Activated T-helper 1 cell treated with anti-CD3 and anti-CD28 coated beads, Interleukin-12 subunit alpha, Interleukin-12 subunit beta, Interleukin-2, Interleukin-4 antibody, amounts not matched to agents 30 ng/mL and 10 ng/mL and 1 ng/mL, durations not matched to agents 14 hours and 24 hours and 36 hours (primary cell): Measurements from ENCODE around the gene PAFAH1B1. TPM values are rescaled to one million over a fixed set of nuclear protein-coding genes. Genes with fewer than 3 reads are reported as not detected.
"Not testable (repeated sequence)": the region's sequence is repeated elsewhere in the genome, so short reads cannot be mapped to it uniquely, and the experiment has no call there.

Experiments used
- DNase-seq: peaks from one replicate; pipeline ENCODE4 v3.0.0; 2021; ENCODE audit warnings: low spot score
- H3K27ac Mint-ChIP-seq: one replicate; pipeline ENCODE4 v1.8.0; 2021; ENCODE audit warnings: mild to moderate bottlenecking, mixed read lengths
- H3K27me3 Mint-ChIP-seq: one replicate; pipeline ENCODE4 v1.8.0; 2022; ENCODE audit warnings: mild to moderate bottlenecking, moderate library complexity, mixed read lengths; ENCODE audit not compliant: insufficient read depth
- H3K36me3 Mint-ChIP-seq: one replicate; pipeline ENCODE4 v1.8.0; 2021; ENCODE audit warnings: low read depth, mixed read lengths
- H3K4me1 Mint-ChIP-seq: one replicate; pipeline ENCODE4 v1.8.0; 2021; ENCODE audit warnings: low read depth, mixed read lengths
- H3K4me3 Mint-ChIP-seq: one replicate; pipeline ENCODE4 v1.8.0; 2021; ENCODE audit warnings: mild to moderate bottlenecking, moderate library complexity, mixed read lengths
- H3K9me3 Mint-ChIP-seq: one replicate; pipeline ENCODE4 v1.8.0; 2021; ENCODE audit warnings: mixed read lengths
- intact Hi-C: fragments of 100-400 bp; cut with micrococcal nuclease; formaldehyde crosslinking; loops from one replicate; pipeline ENCODE4 v1.15.1; 2024
- total RNA-seq: library from RNA; stranded (reverse); gene quantifications from 2 replicates; pipeline ENCODE4 v1.2.3, GENCODE V29; 2022

PAFAH1B1 gene
- total RNA-seq, 1 donor from 2014 or later, result 167 TPM

DNA sequence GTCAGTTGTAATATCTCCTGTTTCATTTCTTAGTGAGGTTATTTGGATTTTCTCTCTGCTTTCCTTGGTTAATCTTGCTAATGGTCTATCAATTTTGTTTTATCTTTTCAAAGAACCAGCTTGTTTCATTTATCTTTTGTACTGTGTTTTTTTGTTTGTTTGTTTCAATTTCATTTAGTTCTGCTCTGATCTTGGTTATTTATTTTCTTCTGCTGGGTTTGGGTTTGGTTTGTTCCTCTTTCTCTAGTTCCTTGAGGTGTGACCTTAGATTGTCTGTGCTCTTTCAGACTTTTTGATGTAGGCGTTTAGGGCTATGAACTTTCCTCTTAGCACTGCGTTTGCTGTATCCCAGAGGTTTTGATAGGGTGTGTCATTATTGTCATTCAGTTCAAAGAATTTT is 35.5 kb downstream of the PAFAH1B1 start:
- DNase-seq, H3K27me3 Mint-ChIP-seq, H3K27ac Mint-ChIP-seq, H3K9me3 Mint-ChIP-seq, H3K4me3 Mint-ChIP-seq, intact Hi-C loops: not testable (repeated sequence)
- Mint-ChIP-seq H3K4me1 (peaks cover 48% of the 10 kb centered on the region), H3K36me3 (peaks cover 13% of the 10 kb centered on the region)

- Mint-ChIP-seq H3K27ac (no peak overlapping the region), H3K9me3 (peaks cover 4% of the 10 kb centered on the region), H3K36me3 (peaks cover 16% of the 10 kb centered on the region), H3K4me3 (no peak overlapping the region), H3K27me3 (no peaks in the 10 kb centered on the region), H3K4me1 (peaks cover 56% of the 10 kb centered on the region)
- intact Hi-C loops, result no loop called here
- DNase-seq, result no peak
These were observed 37.8 kb downstream of the PAFAH1B1 start for GRCh38 chr17:2631211-2631610.

GRCh38 chr17:2634361-2634960 is 41.0 kb downstream of the PAFAH1B1 start:
- Mint-ChIP-seq H3K4me1 (peaks cover 39% of the 10 kb centered on the region), H3K9me3 (no peaks in the 10 kb centered on the region), H3K4me3 (no peak overlapping the region), H3K36me3 (peaks cover 18% of the 10 kb centered on the region), H3K27me3 (no peaks in the 10 kb centered on the region), H3K27ac (no peak overlapping the region)
- intact Hi-C loops, result no loop called here
- DNase-seq, result no peak

DNA sequence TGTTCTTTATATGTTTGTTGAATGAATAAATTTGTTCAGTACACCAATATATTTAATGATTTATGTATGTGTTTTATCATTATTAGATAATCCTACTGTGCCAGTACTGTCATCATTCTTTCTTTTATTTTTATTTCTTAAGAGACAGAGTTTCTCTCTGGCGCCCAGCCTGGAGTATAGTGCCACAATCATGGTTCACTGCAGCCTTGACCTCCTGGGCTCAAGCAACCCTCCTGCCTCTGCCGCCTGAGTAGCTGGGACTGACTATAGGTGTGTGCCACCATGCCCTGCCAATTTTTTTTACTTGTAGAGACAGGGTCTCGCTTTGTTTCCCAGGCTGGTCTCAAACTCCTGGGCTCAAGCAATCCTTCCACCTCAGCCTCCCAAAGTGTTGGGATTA is 41.8 kb downstream of the PAFAH1B1 start:
- Mint-ChIP-seq H3K4me3 (no peak overlapping the region), H3K27me3 (no peaks in the 10 kb centered on the region), H3K27ac (no peak overlapping the region), H3K9me3 (no peaks in the 10 kb centered on the region), H3K4me1 (peaks cover 31% of the 10 kb centered on the region), H3K36me3 (peaks cover 17% of the 10 kb centered on the region)
- no peak for DNase-seq
- intact Hi-C loops, result no loop called here

DNA sequence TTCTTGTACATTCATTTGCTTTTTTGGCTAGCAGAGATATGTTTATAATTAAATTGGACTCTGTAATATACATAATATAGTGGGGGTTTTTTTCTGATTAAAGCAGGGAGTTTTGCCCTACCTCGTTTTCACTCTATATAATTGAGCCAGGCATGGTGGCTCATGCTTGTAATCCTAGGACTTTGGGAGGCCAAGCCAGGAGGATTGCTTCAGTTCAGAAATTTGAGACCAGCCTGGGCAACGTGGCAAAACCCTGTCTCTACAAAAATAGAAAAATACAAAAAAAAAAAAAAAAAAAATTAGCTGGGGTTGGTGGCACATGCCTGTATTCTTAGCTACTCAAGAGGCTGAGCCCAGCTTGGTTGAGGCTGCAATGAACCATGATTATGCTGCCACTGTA is 42.2 kb downstream of the PAFAH1B1 start:
- DNase-seq, result no peak
- Mint-ChIP-seq H3K27ac (no peak overlapping the region), H3K4me1 (peaks cover 27% of the 10 kb centered on the region), H3K36me3 (peaks cover 19% of the 10 kb centered on the region), H3K27me3 (no peaks in the 10 kb centered on the region), H3K9me3 (no peaks in the 10 kb centered on the region), H3K4me3 (no peak overlapping the region)
- intact Hi-C loops, result no loop called here

DNA sequence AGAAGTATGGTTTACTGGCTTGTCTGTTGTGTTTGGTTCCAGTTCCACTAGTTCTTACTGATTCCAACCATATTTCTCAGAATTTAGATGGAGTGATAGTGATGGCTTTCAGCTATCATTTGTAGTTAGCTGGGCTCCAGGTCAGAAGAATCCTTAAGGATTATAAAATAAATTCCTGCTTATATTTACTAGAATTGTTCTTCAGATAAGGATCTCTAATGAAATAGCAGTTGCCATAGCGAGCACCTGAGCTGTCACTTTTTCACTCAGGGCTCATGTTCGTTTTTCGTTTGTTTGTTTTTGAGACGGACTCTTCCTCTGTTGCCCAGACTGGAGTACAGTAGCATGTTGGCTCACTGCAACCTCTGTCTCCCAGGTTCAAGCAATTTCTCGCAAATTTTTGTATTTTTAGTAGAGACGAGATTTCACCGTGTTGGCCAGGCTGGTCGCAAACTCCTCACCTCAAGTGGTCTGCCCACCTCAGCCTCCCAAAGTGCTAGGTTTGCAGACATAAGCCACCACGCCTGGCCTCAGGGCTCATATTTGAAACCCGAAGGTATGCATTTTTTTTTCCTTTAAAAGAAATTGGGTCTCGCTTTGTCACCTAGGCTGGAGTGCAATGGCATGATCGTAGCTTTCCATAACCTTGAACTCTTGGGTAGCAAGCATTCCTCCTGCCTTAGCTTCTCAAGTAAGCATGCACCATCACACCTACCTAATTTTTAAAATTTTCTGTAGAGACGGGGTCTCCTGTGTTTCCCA is 42.9 kb downstream of the PAFAH1B1 start:
- peaks cover 23% of the 10 kb centered on the region for H3K36me3 Mint-ChIP-seq
- intact Hi-C loops, result no loop called here
- peaks cover 27% of the 10 kb centered on the region for H3K4me1 Mint-ChIP-seq
- no peak overlapping the region for H3K4me3 Mint-ChIP-seq
- no peaks in the 10 kb centered on the region for H3K9me3 Mint-ChIP-seq
- H3K27ac Mint-ChIP-seq, result no peak overlapping the region
- DNase-seq, result no peak
- no peaks in the 10 kb centered on the region for H3K27me3 Mint-ChIP-seq

DNA sequence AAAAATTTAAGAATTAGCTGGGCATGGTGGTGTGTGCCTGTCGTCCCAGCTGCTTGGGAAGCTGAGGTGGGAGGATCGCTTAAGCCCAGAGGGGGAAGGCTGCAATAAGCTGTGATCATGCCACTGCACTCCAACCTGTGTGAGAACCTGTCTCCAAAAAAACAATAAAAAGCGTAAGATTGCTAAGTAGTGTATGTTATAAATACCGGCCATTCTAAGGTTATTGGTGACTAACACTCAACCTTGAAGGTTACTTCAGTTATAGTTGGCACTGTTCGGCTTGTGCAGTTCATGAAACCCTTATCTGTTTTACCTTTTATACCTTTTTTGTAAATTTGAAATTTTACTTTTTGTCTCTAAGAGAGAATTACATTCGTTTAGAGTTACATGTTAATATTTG is 44.0 kb downstream of the PAFAH1B1 start:
- Mint-ChIP-seq H3K4me1 (peaks cover 27% of the 10 kb centered on the region), H3K36me3 (peaks cover 31% of the 10 kb centered on the region), H3K27ac (no peak overlapping the region)

GRCh38 chr17:2644971-2645370 is 51.5 kb downstream of the PAFAH1B1 start:
- peaks cover 35% of the 10 kb centered on the region for H3K36me3 Mint-ChIP-seq
- no peaks in the 10 kb centered on the region for H3K27me3 Mint-ChIP-seq
- no peak overlapping the region for H3K27ac Mint-ChIP-seq
- no peak overlapping the region for H3K4me3 Mint-ChIP-seq
- H3K4me1 Mint-ChIP-seq, result no peaks in the 10 kb centered on the region
- no peaks in the 10 kb centered on the region for H3K9me3 Mint-ChIP-seq
- DNase-seq, result no peak
- intact Hi-C loops, result no loop called here

More for the DNA sequence above, 44.0 kb downstream of the PAFAH1B1 start:
- Mint-ChIP-seq H3K9me3 (no peaks in the 10 kb centered on the region), H3K27me3 (no peaks in the 10 kb centered on the region), H3K4me3 (no peak overlapping the region)
- DNase-seq, result no peak
- intact Hi-C loops, result no loop called here

- DNase-seq, result no peak
- Mint-ChIP-seq H3K4me3 (no peak overlapping the region), H3K36me3 (peaks cover 32% of the 10 kb centered on the region), H3K27ac (no peak overlapping the region), H3K4me1 (no peaks in the 10 kb centered on the region), H3K27me3 (no peaks in the 10 kb centered on the region), H3K9me3 (peaks cover 4% of the 10 kb centered on the region)
- intact Hi-C loops, result no loop called here
These were observed 54.5 kb downstream of the PAFAH1B1 start for GRCh38 chr17:2647957-2648356.

DNA sequence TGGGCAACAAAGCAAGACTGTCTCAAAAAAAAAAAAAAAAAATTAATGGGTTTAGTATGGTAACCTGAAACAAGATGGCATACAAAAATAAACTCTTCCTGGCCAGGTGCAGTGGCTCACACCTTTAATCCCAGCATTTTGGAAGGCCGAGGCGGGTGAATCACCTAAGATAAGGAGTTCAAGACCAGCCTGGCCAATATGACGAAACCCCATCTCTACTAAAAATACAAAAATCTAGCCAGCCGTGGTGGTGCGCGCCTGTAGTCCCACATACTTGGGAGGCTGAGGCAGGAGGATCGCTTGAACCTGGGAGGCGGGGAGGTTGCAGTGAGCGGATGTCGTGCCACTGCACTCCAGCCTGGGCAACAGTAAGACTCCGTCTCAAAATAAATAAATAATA is 55.7 kb downstream of the PAFAH1B1 start:
- H3K27ac Mint-ChIP-seq, result no peak overlapping the region
- peaks cover 4% of the 10 kb centered on the region for H3K9me3 Mint-ChIP-seq
- intact Hi-C loops, result no loop called here
- no peak for DNase-seq
- no peaks in the 10 kb centered on the region for H3K4me1 Mint-ChIP-seq
- peaks cover 32% of the 10 kb centered on the region for H3K36me3 Mint-ChIP-seq
- no peak overlapping the region for H3K4me3 Mint-ChIP-seq
- H3K27me3 Mint-ChIP-seq, result no peaks in the 10 kb centered on the region

GRCh38 chr17:2652911-2653310 is 59.5 kb downstream of the PAFAH1B1 start:
- H3K27me3 Mint-ChIP-seq, DNase-seq, H3K4me1 Mint-ChIP-seq, H3K27ac Mint-ChIP-seq, H3K4me3 Mint-ChIP-seq, H3K9me3 Mint-ChIP-seq, intact Hi-C loops: not testable (repeated sequence)
- H3K36me3 Mint-ChIP-seq, result peaks cover 30% of the 10 kb centered on the region

- Mint-ChIP-seq H3K9me3 (peaks cover 3% of the 10 kb centered on the region), H3K4me3 (no peak overlapping the region), H3K4me1 (peaks cover 4% of the 10 kb centered on the region), H3K27me3 (no peaks in the 10 kb centered on the region), H3K36me3 (peaks cover 36% of the 10 kb centered on the region), H3K27ac (no peak overlapping the region)
- intact Hi-C loops, result no loop called here
- no peak for DNase-seq
These were observed 62.1 kb downstream of the PAFAH1B1 start for GRCh38 chr17:2655546-2655945.

DNA sequence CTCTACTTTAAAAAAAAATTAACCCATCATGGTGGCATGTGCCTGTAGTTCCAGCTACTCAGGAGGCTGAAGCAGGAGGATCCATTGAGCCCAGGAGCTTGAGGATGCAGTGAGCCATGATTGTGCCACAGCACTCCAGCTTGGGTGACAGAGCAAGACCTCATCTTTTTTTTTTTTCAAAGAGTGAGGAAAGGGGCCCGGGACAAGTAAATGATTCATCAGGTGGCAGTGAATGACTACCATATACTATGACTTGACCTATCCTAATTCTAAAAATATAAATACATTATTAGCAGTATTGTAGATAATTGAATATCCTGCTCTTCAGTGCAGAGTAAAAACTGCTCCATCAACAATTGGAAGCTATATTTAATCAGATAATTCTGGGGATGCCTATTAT is 62.8 kb downstream of the PAFAH1B1 start:
- peaks cover 35% of the 10 kb centered on the region for H3K36me3 Mint-ChIP-seq
- no peak overlapping the region for H3K27ac Mint-ChIP-seq
- no peak overlapping the region for H3K4me3 Mint-ChIP-seq
- intact Hi-C loops, result no loop called here
- no peaks in the 10 kb centered on the region for H3K9me3 Mint-ChIP-seq
- H3K4me1 Mint-ChIP-seq, result peaks cover 4% of the 10 kb centered on the region
- H3K27me3 Mint-ChIP-seq, result no peaks in the 10 kb centered on the region
- DNase-seq, result no peak
